ENCODE results near the gene COG5.

COG5 gene

GRCh38 chr7:107453388-107453787 is 110.3 kb downstream of the COG5 start:
- DNase-seq, result no peak

- no peak for DNase-seq
Measured at GRCh38 chr7:107450970-107451369, 112.8 kb downstream of the COG5 start.

DNA sequence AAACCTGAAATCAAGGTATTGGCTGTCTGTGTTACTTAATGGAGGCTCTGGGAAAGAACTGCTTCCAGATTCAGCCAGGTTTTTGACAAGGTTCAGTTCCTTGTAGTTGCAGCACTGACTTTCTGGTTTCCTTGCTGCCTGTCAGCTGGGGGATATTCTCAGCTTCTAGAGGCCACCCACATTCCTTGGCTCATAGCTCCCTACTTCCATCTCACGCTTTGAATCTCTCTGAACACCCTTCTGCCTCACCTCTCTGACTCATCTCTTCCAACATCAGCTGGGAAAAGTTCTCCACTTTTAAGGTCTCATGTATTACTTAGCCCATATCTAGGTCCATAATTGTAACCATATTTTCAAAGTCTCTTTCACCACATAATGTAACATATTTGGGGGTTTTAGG is 116.7 kb downstream of the COG5 start:
- DNase-seq, result no peak

- DNase-seq, result no peak
Measured at GRCh38 chr7:107446531-107446930, 117.2 kb downstream of the COG5 start.

- no peak for DNase-seq
Measured at GRCh38 chr7:107442678-107443077, 121.0 kb downstream of the COG5 start.

- no peak for DNase-seq
Measured at GRCh38 chr7:107441581-107442422, 121.9 kb downstream of the COG5 start.

DNA sequence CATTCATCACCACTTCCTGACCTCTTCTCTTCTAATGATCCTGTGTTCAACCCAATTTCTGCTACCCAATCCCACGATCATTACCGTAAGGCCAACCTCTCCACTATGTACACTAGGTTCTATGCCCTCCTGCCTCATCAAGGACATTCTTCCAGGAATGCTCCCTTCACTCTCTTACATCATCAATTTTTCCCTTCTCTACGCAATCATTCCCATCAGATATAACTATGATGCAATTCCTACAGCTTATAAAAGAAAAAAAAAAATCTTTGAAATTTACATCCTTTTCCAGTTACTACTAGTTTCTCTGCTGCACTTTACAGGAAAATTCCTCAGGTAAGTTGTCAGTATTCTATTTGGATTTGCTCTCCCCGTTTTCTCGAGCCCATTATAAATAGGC is 124.7 kb downstream of the COG5 start:
- no peak for DNase-seq

- DNase-seq, result no peak
Measured at GRCh38 chr7:107435749-107436148, 128.0 kb downstream of the COG5 start.

DNA sequence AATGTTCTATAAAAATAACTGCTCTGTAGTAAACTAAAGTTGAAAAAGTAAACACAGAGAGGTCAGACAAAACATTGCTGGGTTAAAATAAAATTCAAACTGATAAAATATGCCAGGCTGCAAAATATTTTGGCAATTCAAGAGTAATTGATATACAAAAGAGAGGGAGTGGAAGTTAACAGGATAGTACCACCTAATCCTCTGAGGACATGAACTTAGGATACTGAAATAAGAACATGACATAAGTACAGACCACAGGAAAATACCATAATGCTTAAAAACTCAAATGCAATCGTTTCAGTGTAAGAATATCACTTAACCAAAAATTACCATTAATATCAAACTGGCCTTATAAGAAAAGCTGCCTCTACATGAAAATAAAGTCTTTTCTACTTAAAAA is 131.5 kb downstream of the COG5 start:
- DNase-seq, result no peak

GRCh38 chr7:107430057-107430456 is 133.7 kb downstream of the COG5 start:
- DNase-seq, result no peak

DNA sequence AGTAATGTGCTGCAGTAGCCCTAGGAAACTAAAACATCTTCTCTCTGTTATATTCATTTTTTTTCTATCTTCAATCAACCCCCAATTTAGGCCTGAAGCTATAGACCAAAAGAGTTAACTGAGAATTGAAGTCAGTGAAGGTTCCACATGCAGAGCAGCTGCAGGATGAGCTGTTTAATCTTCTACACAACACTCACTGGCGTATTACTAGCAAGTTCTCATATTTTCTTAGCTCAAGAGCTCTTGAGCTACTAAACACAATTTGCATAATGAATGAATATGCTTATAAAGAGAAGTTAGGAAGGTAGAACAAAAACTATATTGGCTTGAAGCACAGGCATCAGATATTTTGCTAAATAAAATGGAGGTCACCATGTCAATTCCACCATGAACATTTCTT is 135.1 kb downstream of the COG5 start:
- DNase-seq, result no peak

- no peak for DNase-seq
Measured at GRCh38 chr7:107427462-107427861, 136.3 kb downstream of the COG5 start.

GRCh38 chr7:107414198-107414597 is 149.5 kb downstream of the COG5 start:
- DNase-seq, result no peak

DNA sequence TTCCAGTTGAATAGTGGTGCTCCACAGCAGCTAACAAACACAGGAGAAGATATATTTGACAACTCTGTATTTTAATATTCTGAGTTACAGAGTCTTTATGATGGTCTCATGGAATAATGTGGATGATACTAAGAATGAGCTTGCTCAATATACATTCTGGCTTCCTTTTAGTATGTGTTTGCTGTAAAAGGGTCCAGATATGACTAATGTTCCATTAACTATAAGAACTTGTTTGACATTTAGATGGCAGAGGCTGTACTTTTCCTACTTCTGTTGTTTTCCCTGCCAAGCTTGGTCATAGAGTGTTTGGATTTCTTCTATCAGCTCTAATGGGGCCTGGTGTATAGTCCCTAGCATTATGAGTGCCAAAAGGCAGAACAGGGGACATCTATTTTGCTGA is 155.4 kb downstream of the COG5 start:
- no peak for DNase-seq

GRCh38 chr7:107405559-107405958 is 158.2 kb downstream of the COG5 start:
- no peak for DNase-seq

GRCh38 chr7:107404740-107405537 is 158.8 kb downstream of the COG5 start:
- no peak for DNase-seq

GRCh38 chr7:107398161-107398560 is 165.6 kb downstream of the COG5 start:
- DNase-seq, result no peak

DNA sequence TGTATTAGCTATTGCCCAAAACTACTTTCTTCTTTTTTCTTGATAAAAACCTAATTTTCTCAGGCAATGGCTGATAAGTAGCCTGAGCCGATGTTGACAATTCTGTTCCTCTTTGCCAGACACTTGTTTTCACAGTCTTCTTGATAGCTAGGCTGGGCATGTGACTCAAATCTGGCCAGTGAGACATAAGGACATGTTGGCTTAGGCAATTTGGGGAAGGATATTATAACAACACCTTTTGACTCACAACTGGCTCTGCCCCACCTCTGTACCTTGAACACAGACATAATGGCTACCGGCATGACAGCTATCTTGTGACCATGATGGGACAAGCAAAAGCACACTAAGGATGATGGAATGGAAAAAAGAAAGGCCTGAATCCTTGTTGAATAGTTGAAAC is 166.7 kb downstream of the COG5 start:
- no peak for DNase-seq

DNA sequence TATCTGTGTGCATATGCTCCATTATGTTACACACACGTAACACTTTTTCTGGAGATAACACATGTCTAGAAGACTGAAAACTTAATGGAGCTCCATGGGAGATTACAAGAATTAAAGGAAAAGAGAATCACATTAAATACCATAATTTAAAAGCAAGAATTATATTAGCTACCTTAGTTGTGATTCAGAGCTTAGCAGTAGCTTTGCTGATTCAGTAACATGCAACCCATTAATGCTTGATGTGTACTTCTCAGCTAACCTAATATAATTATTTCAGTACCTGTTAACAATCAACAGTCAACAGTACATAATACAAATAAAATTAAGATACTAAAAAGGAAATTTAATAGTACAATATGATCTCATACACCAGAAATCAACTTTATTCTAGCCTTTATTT is 167.6 kb downstream of the COG5 start:
- DNase-seq, result no peak

DNA sequence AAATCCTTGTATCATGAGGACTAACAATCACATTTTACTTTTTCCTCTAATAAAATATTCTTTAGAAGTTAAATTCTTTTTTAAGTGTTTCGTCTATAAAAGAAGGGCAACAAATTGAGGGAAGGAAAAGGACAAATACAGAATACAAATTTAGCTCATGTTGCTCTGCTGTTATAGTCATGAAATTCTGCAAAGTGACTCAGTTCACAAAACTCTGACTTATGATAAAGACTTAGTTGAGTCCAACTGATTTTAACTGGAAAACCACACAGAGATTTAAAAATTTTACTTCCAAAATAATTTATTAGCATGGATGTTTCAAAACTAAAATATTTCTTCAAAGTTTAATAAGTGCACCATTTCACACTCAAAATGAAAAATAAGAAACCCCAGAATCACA is 168.9 kb downstream of the COG5 start:
- no peak for DNase-seq

GRCh38 chr7:107394276-107394675 is 169.4 kb downstream of the COG5 start:
- DNase-seq, result no peak

- DNase-seq, result no peak
Measured at GRCh38 chr7:107392830-107393229, 170.9 kb downstream of the COG5 start.

- DNase-seq, result no peak
Measured at GRCh38 chr7:107390916-107391315, 172.8 kb downstream of the COG5 start.

DNA sequence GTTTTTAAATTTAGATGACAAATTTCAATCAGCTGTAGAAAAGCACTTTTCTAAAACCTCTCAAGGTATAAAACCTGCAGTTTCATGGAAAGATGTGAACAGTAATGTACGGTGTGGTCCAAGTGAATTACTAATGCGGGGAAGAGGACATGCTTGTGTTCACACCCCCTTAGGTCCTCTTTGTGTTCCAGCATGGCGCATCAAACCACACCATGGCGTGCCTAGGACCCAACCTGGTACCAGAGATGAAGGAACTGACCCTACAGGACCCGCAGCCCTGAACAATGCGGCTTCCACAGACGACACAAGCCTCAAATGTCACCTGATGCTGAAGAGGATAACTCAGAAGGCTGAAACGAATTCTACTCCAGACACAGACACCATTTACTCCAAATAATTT is 175.1 kb downstream of the COG5 start:
- no peak for DNase-seq

Measured in SW 1271 (cell line).